KMS-11 (cell line): ENCODE measurements around the gene IL17RA.

Experiments
- H2AFZ ChIP-seq: fragments of 200-600 bp; sonication (generic); 2 replicates; pipeline ENCODE4 v1.6.1; 2016; ENCODE audit warnings: antibody characterized with exemption, mixed run types, low read depth
- H3K27ac ChIP-seq: fragments of 200-600 bp; sonication (generic); 2 replicates; pipeline ENCODE4 v1.6.1; 2016; ENCODE audit warnings: mild to moderate bottlenecking, mixed run types
- H3K27me3 ChIP-seq: fragments of 200-600 bp; sonication (generic); 2 replicates; pipeline ENCODE4 v1.6.1; 2017; ENCODE audit warnings: mild to moderate bottlenecking, low read depth, mixed run types, moderate library complexity; ENCODE audit not compliant: insufficient read depth
- H3K36me3 ChIP-seq: fragments of 200-600 bp; sonication (generic); 2 replicates; pipeline ENCODE4 v1.6.1; 2017; ENCODE audit warnings: mild to moderate bottlenecking, mixed run types; ENCODE audit not compliant: insufficient read depth
- H3K4me1 ChIP-seq: fragments of 200-600 bp; sonication (generic); 2 replicates; pipeline ENCODE4 v1.6.1; 2016; ENCODE audit warnings: mild to moderate bottlenecking, low read depth, mixed run types; ENCODE audit not compliant: poor library complexity, severe bottlenecking
- H3K4me2 ChIP-seq: fragments of 200-600 bp; sonication (generic); 2 replicates; pipeline ENCODE4 v1.7.0; 2016; ENCODE audit warnings: mild to moderate bottlenecking, mixed run types
- H3K4me3 ChIP-seq: fragments of 200-600 bp; sonication (generic); IDR thresholded peaks from 2 replicates; pipeline ENCODE4 v1.6.1; 2017; ENCODE audit warnings: low read depth, low read length, mixed read lengths; ENCODE audit not compliant: insufficient read depth
- H3K79me2 ChIP-seq: fragments of 200-600 bp; sonication (generic); 2 replicates; pipeline ENCODE4 v1.6.1; 2016; ENCODE audit warnings: low read depth, mixed run types; ENCODE audit not compliant: insufficient read depth
- H3K9ac ChIP-seq: fragments of 200-600 bp; sonication (generic); 2 replicates; pipeline ENCODE4 v1.6.1; 2016; ENCODE audit warnings: mild to moderate bottlenecking, mixed run types
- H4K20me1 ChIP-seq: fragments of 200-600 bp; sonication (generic); 2 replicates; pipeline ENCODE4 v1.6.1; 2016; ENCODE audit warnings: mild to moderate bottlenecking, mixed run types; ENCODE audit not compliant: insufficient read depth
- TF ChIP-seq, protein P1 (sequence below): fragments of 200-600 bp; sonication (generic); conservative IDR thresholded peaks from 2 replicates; pipeline ENCODE4 v1.6.1; 2017; ENCODE audit warnings: low read depth, mild to moderate bottlenecking, antibody characterized with exemption, low read length, moderate library complexity, mixed read lengths

Gene IL17RA

DNA sequence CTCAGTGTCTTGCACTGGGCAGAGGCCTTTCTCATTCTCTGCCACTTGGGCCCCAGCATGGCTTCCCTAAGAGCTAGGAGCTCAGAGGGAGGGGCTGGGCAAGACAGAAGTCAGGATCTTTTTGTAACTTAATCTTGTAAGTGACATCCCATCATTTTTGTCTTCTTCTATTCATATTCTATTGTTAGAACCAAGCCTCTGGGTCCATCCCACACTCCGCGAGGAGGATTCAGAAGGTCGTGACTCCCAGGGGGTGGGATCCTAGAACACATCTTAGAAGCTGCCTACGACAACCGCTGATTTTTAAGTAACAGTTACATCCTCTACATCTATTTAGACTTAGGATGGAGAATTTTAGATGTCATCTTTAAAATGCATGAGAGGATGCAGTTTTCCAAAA is 1.5 kb upstream of the IL17RA start:
- TF ChIP-seq, protein P1, sequence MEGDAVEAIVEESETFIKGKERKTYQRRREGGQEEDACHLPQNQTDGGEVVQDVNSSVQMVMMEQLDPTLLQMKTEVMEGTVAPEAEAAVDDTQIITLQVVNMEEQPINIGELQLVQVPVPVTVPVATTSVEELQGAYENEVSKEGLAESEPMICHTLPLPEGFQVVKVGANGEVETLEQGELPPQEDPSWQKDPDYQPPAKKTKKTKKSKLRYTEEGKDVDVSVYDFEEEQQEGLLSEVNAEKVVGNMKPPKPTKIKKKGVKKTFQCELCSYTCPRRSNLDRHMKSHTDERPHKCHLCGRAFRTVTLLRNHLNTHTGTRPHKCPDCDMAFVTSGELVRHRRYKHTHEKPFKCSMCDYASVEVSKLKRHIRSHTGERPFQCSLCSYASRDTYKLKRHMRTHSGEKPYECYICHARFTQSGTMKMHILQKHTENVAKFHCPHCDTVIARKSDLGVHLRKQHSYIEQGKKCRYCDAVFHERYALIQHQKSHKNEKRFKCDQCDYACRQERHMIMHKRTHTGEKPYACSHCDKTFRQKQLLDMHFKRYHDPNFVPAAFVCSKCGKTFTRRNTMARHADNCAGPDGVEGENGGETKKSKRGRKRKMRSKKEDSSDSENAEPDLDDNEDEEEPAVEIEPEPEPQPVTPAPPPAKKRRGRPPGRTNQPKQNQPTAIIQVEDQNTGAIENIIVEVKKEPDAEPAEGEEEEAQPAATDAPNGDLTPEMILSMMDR, result no peak
- no peak overlapping the region for H2AFZ ChIP-seq
- no peak overlapping the region for H3K27ac ChIP-seq

DNA sequence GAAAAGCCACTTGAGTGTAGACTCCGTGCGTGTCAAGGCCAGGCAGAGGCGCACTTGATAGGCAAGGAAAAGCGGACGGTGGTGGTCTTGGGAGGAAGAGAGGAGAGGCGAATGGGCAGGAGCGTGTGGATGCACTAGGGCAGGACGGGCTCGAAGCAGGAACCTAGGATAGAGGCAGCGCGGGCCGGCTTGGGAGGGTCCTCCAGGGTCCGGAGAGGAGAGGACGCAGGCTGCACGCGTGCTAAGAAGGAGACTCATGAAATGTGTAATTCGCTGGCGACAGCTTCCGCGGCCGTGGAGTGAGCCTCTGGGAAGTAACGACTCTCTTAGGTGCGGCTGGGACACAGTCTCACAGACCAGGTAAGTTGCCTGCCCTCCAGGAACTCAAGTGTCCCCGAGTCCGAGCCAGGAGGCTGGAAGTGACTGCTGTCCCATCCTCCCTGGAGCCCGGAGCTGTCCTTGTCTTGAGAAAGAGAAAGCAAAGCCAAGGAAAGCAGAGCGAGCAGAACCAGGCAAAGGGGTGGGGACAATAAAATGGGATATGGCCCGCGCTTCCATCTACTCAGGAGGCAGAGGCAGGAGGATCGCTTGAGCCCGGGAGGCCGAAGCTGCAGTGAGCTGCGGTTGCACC is 874 bp upstream of the IL17RA start:
- Histone ChIP-seq H3K27me3 (no peaks in the 10 kb centered on the region), H3K9ac (no peak overlapping the region; the same call in 1 of the 2 replicates), H3K4me1 (peaks cover 35% of the 10 kb centered on the region), H3K4me2 (peak overlapping the region; percentile 85; the same call in 1 of the 2 replicates), H3K36me3 (no peaks in the 10 kb centered on the region), H2AFZ (peak overlapping the region; percentile 78; the same call in 1 of the 2 replicates), H3K79me2 (0 out of 2 replicates have a peak, but pooled peaks cover 1% of the 10 kb centered on the region), H3K27ac (no peak overlapping the region), H3K4me3 (no peak overlapping the region), H4K20me1 (no peaks in the 10 kb centered on the region)
- TF ChIP-seq, protein P1, result no peak

More for the DNA sequence above, 1.5 kb upstream of the IL17RA start:
- no peaks in the 10 kb centered on the region for H3K79me2 ChIP-seq
- no peaks in the 10 kb centered on the region for H4K20me1 ChIP-seq
- no peak overlapping the region for H3K4me3 ChIP-seq
- no peaks in the 10 kb centered on the region for H3K27me3 ChIP-seq
- H3K4me1 ChIP-seq, result peaks cover 28% of the 10 kb centered on the region
- no peak overlapping the region for H3K4me2 ChIP-seq
- H3K36me3 ChIP-seq, result no peaks in the 10 kb centered on the region
- H3K9ac ChIP-seq, result no peak overlapping the region

DNA sequence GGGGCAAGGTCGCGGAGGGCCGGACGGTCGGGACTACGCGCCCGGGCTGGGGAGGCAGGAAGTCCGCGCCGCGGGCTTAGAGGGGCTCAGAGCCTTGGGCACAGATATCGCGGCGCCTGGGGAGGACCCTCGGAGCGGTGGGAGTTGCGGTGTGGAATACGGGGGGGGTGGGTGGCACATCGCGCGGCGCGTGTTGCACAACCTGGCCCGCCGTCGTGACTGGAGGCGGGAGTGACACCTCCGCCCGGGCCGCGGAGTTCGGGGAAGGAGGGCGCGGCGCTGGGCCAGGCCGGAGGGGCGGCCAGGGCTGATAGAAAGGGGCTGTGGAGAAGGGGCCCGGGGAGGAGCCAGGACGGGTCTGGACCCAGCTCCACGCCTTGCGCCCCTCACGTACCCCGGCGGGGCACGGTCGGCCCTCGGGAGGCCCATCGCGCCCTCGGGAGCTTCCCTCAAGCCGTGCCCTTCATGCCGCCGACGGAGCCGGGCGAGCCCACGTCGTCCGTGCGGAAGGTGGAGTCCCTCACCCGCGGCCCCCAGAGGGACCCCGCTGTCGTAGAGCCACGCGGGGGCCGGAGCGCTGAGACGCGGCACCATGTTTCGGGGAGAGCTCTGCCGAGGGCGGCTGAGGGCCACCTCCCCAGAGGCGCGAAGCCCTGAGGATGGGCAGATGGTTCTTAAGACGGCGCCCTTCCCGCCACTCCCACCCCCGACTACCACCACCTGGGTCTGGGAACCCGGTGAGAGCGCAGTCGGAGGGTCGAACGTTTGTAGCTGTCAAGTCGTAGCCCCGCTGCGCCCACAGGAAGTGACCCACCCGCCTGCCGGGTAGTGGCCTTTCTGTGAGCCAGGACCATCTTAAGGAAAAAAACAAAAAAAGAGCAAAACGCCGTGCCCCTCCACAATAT is 729 bp downstream of the IL17RA start:
- TF ChIP-seq, protein P1, result no peak
- Histone ChIP-seq H3K36me3 (no peaks in the 10 kb centered on the region), H3K4me2 (peak overlapping the region; percentile 78), H2AFZ (peak overlapping the region; percentile 78; the same call in 1 of the 2 replicates), H3K4me3 (no peak overlapping the region), H3K79me2 (0 out of 2 replicates have a peak, but pooled peaks cover 5% of the 10 kb centered on the region), H3K27me3 (no peaks in the 10 kb centered on the region), H3K27ac (no peak overlapping the region), H3K9ac (peak overlapping the region; percentile 77), H4K20me1 (no peaks in the 10 kb centered on the region), H3K4me1 (peaks cover 39% of the 10 kb centered on the region)

DNA sequence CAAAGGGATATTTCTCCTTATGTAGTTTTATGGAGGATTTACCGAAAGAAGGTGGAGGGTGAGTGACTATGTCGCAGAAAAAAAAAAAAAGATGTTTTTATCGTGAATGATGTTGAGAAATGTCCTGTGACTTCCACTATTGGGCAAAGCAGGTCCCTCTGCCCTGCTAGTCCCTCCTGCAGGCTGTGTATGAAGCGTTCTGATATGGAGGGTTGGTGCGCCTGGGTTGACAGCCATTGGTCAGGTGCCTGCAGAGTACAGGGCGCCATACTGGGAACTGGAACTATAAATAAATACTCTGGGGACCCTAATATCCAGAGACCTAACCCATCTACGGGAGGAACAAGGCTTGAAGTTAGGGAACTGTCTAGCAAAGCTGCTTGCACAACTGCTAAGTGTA is 1.5 kb downstream of the IL17RA start:
- Histone ChIP-seq H3K27ac (no peak overlapping the region), H3K79me2 (0 out of 2 replicates have a peak, but pooled peaks cover 5% of the 10 kb centered on the region), H3K4me2 (no peak overlapping the region), H4K20me1 (no peaks in the 10 kb centered on the region), H3K9ac (no peak overlapping the region), H3K4me3 (no peak overlapping the region), H2AFZ (no peak overlapping the region), H3K4me1 (peaks cover 39% of the 10 kb centered on the region), H3K27me3 (no peaks in the 10 kb centered on the region), H3K36me3 (no peaks in the 10 kb centered on the region)
- TF ChIP-seq, protein P1, result no peak
